Measurements from ENCODE around the gene ERCC4. TPM values are rescaled to one million over a fixed set of nuclear protein-coding genes. Genes with fewer than 3 reads are reported as not detected.

The ERCC4 gene
- total RNA-seq, 1 experiment from 2014 or later = 23.4 TPM

- in situ Hi-C loops (cut with HindIII; ENCODE audit: low pct_unique_long_range_greater_than_20kb, low sequenced_read_pairs) (no loop called here), intact Hi-C loops (cut with micrococcal nuclease; ENCODE audit: unreplicated experiment) (no loop called here)
- H3K36me3 ChIP-seq (ENCODE audit: control insufficient read depth, insufficient read depth, low read length) = no peaks in the 10 kb centered on the region
- H3K27ac ChIP-seq (ENCODE audit: low read length) = no peak overlapping the region
- CTCF ChIA-PET = no interaction called here
- ATAC-seq (no peak), DNase-seq (ENCODE audit: low read depth, low spot score) (no peak)
- no peak overlapping the region for H3K4me3 ChIP-seq (ENCODE audit: low read depth in 2 of 2, low read length in 2 of 2)
- no TSS peak for BruUV-seq (replicated peaks)
- POLR2A ChIA-PET = interaction anchor here (0.6 kb wide), 1 partner anchor 134 kb away, joined by 3 read pairs; no protein-coding TSS in a partner anchor
- TF ChIP-seq SIN3A (IDR thresholded peaks at IDR 0.05; ENCODE audit: borderline replicate concordance, insufficient read depth, low read depth, low read length) (no peak), POLR2AphosphoS5 (IDR thresholded peaks at IDR 0.05; ENCODE audit: low read depth, low read length) (no peak)
- TF ChIP-seq, protein P1, sequence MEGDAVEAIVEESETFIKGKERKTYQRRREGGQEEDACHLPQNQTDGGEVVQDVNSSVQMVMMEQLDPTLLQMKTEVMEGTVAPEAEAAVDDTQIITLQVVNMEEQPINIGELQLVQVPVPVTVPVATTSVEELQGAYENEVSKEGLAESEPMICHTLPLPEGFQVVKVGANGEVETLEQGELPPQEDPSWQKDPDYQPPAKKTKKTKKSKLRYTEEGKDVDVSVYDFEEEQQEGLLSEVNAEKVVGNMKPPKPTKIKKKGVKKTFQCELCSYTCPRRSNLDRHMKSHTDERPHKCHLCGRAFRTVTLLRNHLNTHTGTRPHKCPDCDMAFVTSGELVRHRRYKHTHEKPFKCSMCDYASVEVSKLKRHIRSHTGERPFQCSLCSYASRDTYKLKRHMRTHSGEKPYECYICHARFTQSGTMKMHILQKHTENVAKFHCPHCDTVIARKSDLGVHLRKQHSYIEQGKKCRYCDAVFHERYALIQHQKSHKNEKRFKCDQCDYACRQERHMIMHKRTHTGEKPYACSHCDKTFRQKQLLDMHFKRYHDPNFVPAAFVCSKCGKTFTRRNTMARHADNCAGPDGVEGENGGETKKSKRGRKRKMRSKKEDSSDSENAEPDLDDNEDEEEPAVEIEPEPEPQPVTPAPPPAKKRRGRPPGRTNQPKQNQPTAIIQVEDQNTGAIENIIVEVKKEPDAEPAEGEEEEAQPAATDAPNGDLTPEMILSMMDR (IDR thresholded peaks at IDR 0.05) = no peak
- H3K9me3 ChIP-seq (ENCODE audit: control insufficient read depth, insufficient read depth, low read depth, low read length) = no peaks in the 10 kb centered on the region
- peaks cover 31% of the 10 kb centered on the region for H3K27me3 ChIP-seq (ENCODE audit: control insufficient read depth, insufficient read depth, low read length)
- H3K4me1 ChIP-seq (ENCODE audit: control insufficient read depth, insufficient read depth, low read length) = no peaks in the 10 kb centered on the region
Observed at GRCh38 chr16:13895516-13895915, 24.4 kb upstream of the ERCC4 start.

- ATAC-seq = no peak
- H3K4me1 ChIP-seq (ENCODE audit: control insufficient read depth, insufficient read depth, low read length) = no peaks in the 10 kb centered on the region
- in situ Hi-C loops (cut with HindIII; ENCODE audit: low pct_unique_long_range_greater_than_20kb, low sequenced_read_pairs) = no loop called here
Observed at GRCh38 chr16:13896543-13897182, 23.3 kb upstream of the ERCC4 start.

GRCh38 chr16:13897806-13898205 lies 22.1 kb upstream of the ERCC4 start:
- H3K27ac ChIP-seq (ENCODE audit: low read length) = no peak overlapping the region
- BruUV-seq (replicated peaks) = no TSS peak
- H3K27me3 ChIP-seq (ENCODE audit: control insufficient read depth, insufficient read depth, low read length) = peaks cover 28% of the 10 kb centered on the region
- no peak for ATAC-seq
- CTCF ChIA-PET = no interaction called here
- POLR2A ChIA-PET = interaction anchor here (0.7 kb wide), 1 partner anchor 120 kb away, joined by 3 read pairs; no protein-coding TSS in a partner anchor
- H3K4me3 ChIP-seq (ENCODE audit: low read depth in 2 of 2, low read length in 2 of 2) = no peak overlapping the region
- H3K9me3 ChIP-seq (ENCODE audit: control insufficient read depth, insufficient read depth, low read depth, low read length) = no peaks in the 10 kb centered on the region
- intact Hi-C loops (cut with micrococcal nuclease; ENCODE audit: unreplicated experiment) (no loop called here), in situ Hi-C loops (cut with HindIII; ENCODE audit: low pct_unique_long_range_greater_than_20kb, low sequenced_read_pairs) (no loop called here)
- no peak for DNase-seq (ENCODE audit: low read depth, low spot score)
- no peak for TF ChIP-seq REST (IDR thresholded peaks at IDR 0.05; ENCODE audit: insufficient read depth in 1 of 2, low read depth in 2 of 2, low read length in 1 of 2)
- no peak for TF ChIP-seq TCF7L2 (IDR thresholded peaks at IDR 0.05; ENCODE audit: low read depth, low read length)
- TF ChIP-seq, protein P1 (IDR thresholded peaks at IDR 0.05) = no peak
- no peak for TF ChIP-seq SIN3A (IDR thresholded peaks at IDR 0.05; ENCODE audit: borderline replicate concordance, insufficient read depth, low read depth, low read length)
- no peak for TF ChIP-seq POLR2AphosphoS5 (IDR thresholded peaks at IDR 0.05; ENCODE audit: low read depth, low read length)
- H3K36me3 ChIP-seq (ENCODE audit: control insufficient read depth, insufficient read depth, low read length) = no peaks in the 10 kb centered on the region
- no peaks in the 10 kb centered on the region for H3K4me1 ChIP-seq (ENCODE audit: control insufficient read depth, insufficient read depth, low read length)

More at GRCh38 chr16:13896543-13897182, 23.3 kb upstream of the ERCC4 start:
- H3K27me3 ChIP-seq (ENCODE audit: control insufficient read depth, insufficient read depth, low read length) = peaks cover 31% of the 10 kb centered on the region
- TF ChIP-seq POLR2AphosphoS5 (IDR thresholded peaks at IDR 0.05; ENCODE audit: low read depth, low read length) = no peak
- TF ChIP-seq, protein P1 (IDR thresholded peaks at IDR 0.05) = peak; percentile 73
- intact Hi-C loops (cut with micrococcal nuclease; ENCODE audit: unreplicated experiment) = no loop called here
- no peaks in the 10 kb centered on the region for H3K9me3 ChIP-seq (ENCODE audit: control insufficient read depth, insufficient read depth, low read depth, low read length)
- DNase-seq (ENCODE audit: low read depth, low spot score) = no peak
- H3K27ac ChIP-seq (ENCODE audit: low read length) = no peak overlapping the region
- ChIA-PET POLR2A (no interaction called here), CTCF (no interaction called here)
- H3K4me3 ChIP-seq (ENCODE audit: low read depth in 2 of 2, low read length in 2 of 2) = no peak overlapping the region
- BruUV-seq (replicated peaks) = no TSS peak
- no peaks in the 10 kb centered on the region for H3K36me3 ChIP-seq (ENCODE audit: control insufficient read depth, insufficient read depth, low read length)

Data from Panc1 (cell line).